Adrenal gland (tissue), 5 donors: Measurements from ENCODE around the gene XYLT2.

Experiments used
- CTCF ChIP-seq, 6 experiments: fragments of 450-650 bp in 4 of 6; fragments of 200-600 bp in 2 of 6; sonication (generic) in 1 of 6; IDR thresholded peaks; 1 replicate in 5 of 6; 2 replicates in 1 of 6; pipeline versions ENCODE4 v1.5.1 to v1.8.0; 2016 to 2021; ENCODE audit warnings: antibody characterized with exemption in 6 of 6, mild to moderate bottlenecking in 2 of 6, moderate library complexity in 1 of 6
- POLR2A ChIP-seq, 2 donors: fragments of 450-650 bp; IDR thresholded peaks; one replicate each; pipeline ENCODE4 v1.6.1; 2017; ENCODE audit warnings: antibody characterized with exemption in 2 of 2, mild to moderate bottlenecking in 2 of 2, moderate library complexity in 1 of 2
- donor health status: DM: no; HTN: no; CAD: no.

GRCh38 chr17:50298018-50298417 is 47.9 kb upstream of the XYLT2 start:
- TF ChIP-seq POLR2A (IDR thresholded peaks at IDR 0.05) (no peak), CTCF (IDR thresholded peaks at IDR 0.05) (no peak)
